GM12891 (cell line): ENCODE data around the gene MTMR3.

Experiments used
- DNase-seq: peaks from one replicate; pipeline ENCODE4 v3.0.0; 2011; ENCODE audit warnings: low spot score; ENCODE audit not compliant: insufficient read length
- FAIRE-seq: peaks from 2 replicates; lab custom pipeline; 2011; peaks lifted over from hg19 to GRCh38; lab: Jason Lieb, UNC
- PAX5 ChIP-seq: IDR thresholded peaks from 2 replicates; pipeline ENCODE4 v1.6.1; 2011; ENCODE audit warnings: low read length, moderate library complexity, mild to moderate bottlenecking; ENCODE audit not compliant: insufficient read depth, severe bottlenecking
- POLR2A ChIP-seq: IDR thresholded peaks from 2 replicates; pipeline ENCODE4 v1.6.1; 2011; ENCODE audit warnings: low read depth, low read length, control low read depth
- POLR2AphosphoS5 ChIP-seq: IDR thresholded peaks from 2 replicates; pipeline ENCODE4 v1.6.1; 2011; ENCODE audit warnings: low read depth, low read length, control low read depth
- POU2F2 ChIP-seq: IDR thresholded peaks from 2 replicates; pipeline ENCODE4 v1.6.1; 2011; ENCODE audit warnings: low read depth, mild to moderate bottlenecking, control low read depth, low read length, moderate library complexity
- SPI1 ChIP-seq: IDR thresholded peaks from 2 replicates; pipeline ENCODE4 v1.6.1; 2011; ENCODE audit warnings: low read depth, low read length, control low read depth
- TAF1 ChIP-seq: IDR thresholded peaks from 2 replicates; pipeline ENCODE4 v1.6.1; 2011; ENCODE audit warnings: low read depth, low read length, control low read depth

Gene MTMR3

GRCh38 chr22:30073743-30074142 lies 190.8 kb downstream of the MTMR3 start:
- no peak for DNase-seq
- TF ChIP-seq SPI1 (no peak), POLR2A (no peak), POU2F2 (no peak), PAX5 (no peak), POLR2AphosphoS5 (no peak), TAF1 (no peak)
- FAIRE-seq: no peak

GRCh38 chr22:30074147-30074546 lies 191.2 kb downstream of the MTMR3 start:
- no peak for DNase-seq
- FAIRE-seq: no peak
- no peak for TF ChIP-seq POLR2AphosphoS5
- no peak for TF ChIP-seq POLR2A
- TF ChIP-seq PAX5: no peak

- no peak for DNase-seq
- TF ChIP-seq POLR2AphosphoS5 (no peak), SPI1 (no peak), TAF1 (no peak), PAX5 (no peak), POU2F2 (no peak), POLR2A (no peak)
- peak; percentile 66 for FAIRE-seq
These were observed 192.0 kb downstream of the MTMR3 start for GRCh38 chr22:30074994-30075393.

- FAIRE-seq (peak; percentile 13), DNase-seq (no peak)
- TF ChIP-seq POLR2AphosphoS5 (no peak), POU2F2 (no peak)
These were observed 194.4 kb downstream of the MTMR3 start for GRCh38 chr22:30077279-30077880.

- no peak for TF ChIP-seq PAX5
- TF ChIP-seq POLR2A: no peak
- no peak for TF ChIP-seq POLR2AphosphoS5
- no peak for TF ChIP-seq TAF1
- no peak for TF ChIP-seq SPI1
- no peak for TF ChIP-seq POU2F2
- peak; percentile 91 for FAIRE-seq
- DNase-seq: no peak
These were observed 195.6 kb downstream of the MTMR3 start for GRCh38 chr22:30078320-30079311.

- TF ChIP-seq POU2F2 (no peak), POLR2AphosphoS5 (no peak), TAF1 (no peak), SPI1 (no peak)
- DNase-seq (no peak), FAIRE-seq (no peak)
These were observed 197.1 kb downstream of the MTMR3 start, which contains the start of gene HORMAD2 for GRCh38 chr22:30079952-30080533. Gene HORMAD2 (plus strand): TSS chr22:30080464. CDS start chr22:30093953, 13,489 bp downstream.
